Trophoblast cell (in vitro differentiated cells and primary cell): ENCODE measurements around the gene ATG10.

ENCODE experiments used
- DNase-seq, 2 donors: peaks; one replicate each; pipeline ENCODE4 v3.0.0-alpha.2; 2016
- H2AFZ ChIP-seq: 2 replicates; pipeline ENCODE4 v1.6.1; 2013; ENCODE audit warnings: low read length, moderate library complexity, mild to moderate bottlenecking; ENCODE audit not compliant: insufficient read depth, poor library complexity
- H2AK5ac ChIP-seq: 2 replicates; pipeline ENCODE4 v1.6.1; 2013; ENCODE audit warnings: mild to moderate bottlenecking, low read length
- H2BK120ac ChIP-seq: 2 replicates; pipeline ENCODE4 v1.6.1; 2013; ENCODE audit warnings: low read length, mild to moderate bottlenecking, moderate library complexity; ENCODE audit not compliant: insufficient read depth, poor library complexity
- H2BK12ac ChIP-seq: 2 replicates; pipeline ENCODE4 v1.6.1; 2013; ENCODE audit warnings: mild to moderate bottlenecking, low read length, moderate library complexity
- H2BK5ac ChIP-seq: 2 replicates; pipeline ENCODE4 v1.6.1; 2013; ENCODE audit warnings: low read length, low read depth, moderate library complexity, mild to moderate bottlenecking; ENCODE audit not compliant: poor library complexity
- H3K14ac ChIP-seq: 2 replicates; pipeline ENCODE4 v1.6.1; 2013; ENCODE audit warnings: mild to moderate bottlenecking, low read length
- H3K18ac ChIP-seq: 2 replicates; pipeline ENCODE4 v1.6.1; 2013; ENCODE audit warnings: mild to moderate bottlenecking, low read length
- H3K23ac ChIP-seq: 2 replicates; pipeline ENCODE4 v1.6.1; 2013; ENCODE audit warnings: low read length
- H3K27ac ChIP-seq: 2 replicates; pipeline ENCODE4 v1.5.1; 2013; ENCODE audit warnings: low read depth, mild to moderate bottlenecking, inconsistent platforms, low read length, moderate library complexity
- H3K27me3 ChIP-seq: 2 replicates; pipeline ENCODE4 v1.6.1; 2013; ENCODE audit warnings: inconsistent platforms, mild to moderate bottlenecking, low read length, moderate library complexity; ENCODE audit not compliant: insufficient read depth
- H3K36me3 ChIP-seq, 2 experiments: 1 replicate in 1 of 2; 2 replicates in 1 of 2; pipeline ENCODE4 v1.6.1; 2013; ENCODE audit warnings: low read length in 2 of 2, mild to moderate bottlenecking in 2 of 2, moderate library complexity in 1 of 2; ENCODE audit not compliant: insufficient read depth in 2 of 2, control insufficient read depth in 1 of 2
- H3K4ac ChIP-seq: 2 replicates; pipeline ENCODE4 v1.6.1; 2013; ENCODE audit warnings: low read depth, mild to moderate bottlenecking, low read length, moderate library complexity
- H3K4me1 ChIP-seq, 2 experiments: 1 replicate in 1 of 2; 2 replicates in 1 of 2; pipeline ENCODE4 v1.6.1; 2013; ENCODE audit warnings: low read length in 2 of 2, mild to moderate bottlenecking in 2 of 2, moderate library complexity in 1 of 2; ENCODE audit not compliant: insufficient read depth in 2 of 2, control insufficient read depth in 1 of 2
- H3K4me2 ChIP-seq: 2 replicates; pipeline ENCODE4 v1.6.1; 2013; ENCODE audit warnings: inconsistent platforms, mild to moderate bottlenecking, low read length, moderate library complexity
- H3K4me3 ChIP-seq: 2 replicates; pipeline ENCODE4 v1.5.1; 2013; ENCODE audit warnings: mild to moderate bottlenecking, low read depth, low read length, inconsistent platforms
- H3K79me1 ChIP-seq: one replicate; pipeline ENCODE4 v1.6.1; 2013; ENCODE audit warnings: low read length
- H3K79me2 ChIP-seq: 2 replicates; pipeline ENCODE4 v1.6.1; 2013; ENCODE audit warnings: low read length, mild to moderate bottlenecking; ENCODE audit not compliant: control insufficient read depth, insufficient read depth, poor library complexity
- H3K9ac ChIP-seq: 2 replicates; pipeline ENCODE4 v1.6.1; 2013; ENCODE audit warnings: mild to moderate bottlenecking, low read length
- H3K9me3 ChIP-seq: 2 replicates; pipeline ENCODE4 v1.6.1; 2013; ENCODE audit warnings: low read depth, mild to moderate bottlenecking, control low read depth, inconsistent platforms, low read length; ENCODE audit not compliant: insufficient read depth
- H4K12ac ChIP-seq: 2 replicates; pipeline ENCODE4 v1.6.1; 2013; ENCODE audit warnings: low read depth, mild to moderate bottlenecking, low read length, moderate library complexity
- H4K8ac ChIP-seq: 2 replicates; pipeline ENCODE4 v1.6.1; 2013; ENCODE audit warnings: low read depth, mild to moderate bottlenecking, low read length, moderate library complexity
- H4K91ac ChIP-seq: one replicate; pipeline ENCODE4 v1.6.1; 2013; ENCODE audit warnings: low read depth, mild to moderate bottlenecking, low read length, moderate library complexity
- WGBS: extraction: QIAGEN DNeasy Blood & Tissue Kit; methylation state at CpG from one replicate; pipeline ENCODE4 v1.1.7; 2013; ENCODE audit warnings: missing lambda C conversion rate; ENCODE audit not compliant: insufficient read length, insufficient coverage; ENCODE audit errors: extremely low coverage; 5-methylcytosine and 5-hydroxymethylcytosine counted together

ATG10 gene

DNA sequence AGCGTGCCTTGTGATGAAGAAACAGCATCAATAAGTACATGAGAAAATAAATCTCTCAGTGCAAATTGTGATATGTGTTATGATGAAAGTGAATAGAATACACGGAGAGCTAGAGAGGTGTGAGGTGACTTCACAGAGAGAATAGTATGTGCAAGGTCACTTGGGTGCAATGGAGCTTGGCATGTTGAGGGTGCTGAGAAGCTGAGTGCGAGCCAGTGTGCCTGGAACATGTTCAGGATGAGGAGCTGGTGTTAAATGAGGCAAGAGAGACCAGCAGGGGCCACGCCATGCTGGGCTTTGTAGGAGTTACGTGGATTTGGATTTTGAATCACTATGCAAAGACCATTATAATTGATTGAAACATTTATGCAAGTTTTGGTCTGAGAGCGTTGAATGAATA is 319.1 kb downstream of the ATG10 start:
- no peak overlapping the region for H3K14ac ChIP-seq
- no peak overlapping the region for H3K4ac ChIP-seq
- H4K12ac ChIP-seq, result no peak overlapping the region
- H3K36me3 ChIP-seq, result no peaks in the 10 kb centered on the region
- H3K79me1 ChIP-seq, result no peaks in the 10 kb centered on the region
- H4K91ac ChIP-seq, result no peak overlapping the region
- no peak overlapping the region for H2AFZ ChIP-seq
- H3K4me1 ChIP-seq, result peaks cover 0 to 2% of the 10 kb centered on the region in 2 experiments
- H2BK5ac ChIP-seq, result no peak overlapping the region
- no peaks in the 10 kb centered on the region for H3K9me3 ChIP-seq
- DNase-seq, result no peak
- no peak overlapping the region for H2AK5ac ChIP-seq
- H3K27ac ChIP-seq, result no peak overlapping the region
- no CpG with 5 or more reads among the region's 6 CpGs for WGBS
- no peak overlapping the region for H3K4me2 ChIP-seq
- H2BK12ac ChIP-seq, result no peak overlapping the region
- H3K23ac ChIP-seq, result no peak overlapping the region
- no peak overlapping the region for H2BK120ac ChIP-seq
- no peak overlapping the region for H3K18ac ChIP-seq
- no peak overlapping the region for H3K4me3 ChIP-seq
- H3K27me3 ChIP-seq, result no peaks in the 10 kb centered on the region
- H3K79me2 ChIP-seq, result no peaks in the 10 kb centered on the region
- no peak overlapping the region for H4K8ac ChIP-seq
- no peak overlapping the region for H3K9ac ChIP-seq

DNA sequence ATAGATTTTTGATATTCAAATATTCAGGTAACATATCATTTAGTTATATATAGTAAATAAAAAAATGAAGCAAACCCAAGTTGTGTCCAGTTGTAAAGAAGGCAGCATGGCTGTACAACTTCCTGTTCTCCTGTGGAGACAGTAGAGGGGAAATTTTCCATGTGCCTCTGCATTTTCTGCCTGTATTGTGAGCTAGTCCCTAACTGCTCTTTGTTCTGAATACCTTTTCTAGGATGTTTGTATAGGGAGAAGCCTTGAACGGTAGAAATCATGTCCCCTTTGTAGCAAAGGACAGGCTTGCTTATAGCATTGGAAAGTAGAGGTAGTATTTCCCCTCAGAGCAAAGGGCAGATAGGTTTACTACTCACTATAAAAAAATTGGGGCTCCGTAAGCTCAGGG is 319.6 kb downstream of the ATG10 start:
- Histone ChIP-seq H3K18ac (no peak overlapping the region), H3K9ac (no peak overlapping the region), H3K27me3 (no peaks in the 10 kb centered on the region), H2AK5ac (no peak overlapping the region), H4K8ac (no peak overlapping the region), H3K4me1 (peaks cover 0 to 2% of the 10 kb centered on the region in 2 experiments), H3K36me3 (no peaks in the 10 kb centered on the region), H3K4me3 (no peak overlapping the region), H3K14ac (no peak overlapping the region), H2BK5ac (no peak overlapping the region), H4K12ac (no peak overlapping the region), H3K4me2 (no peak overlapping the region), H2BK120ac (no peak overlapping the region), H3K79me1 (no peaks in the 10 kb centered on the region), H3K9me3 (no peaks in the 10 kb centered on the region), H4K91ac (no peak overlapping the region), H3K27ac (no peak overlapping the region), H3K4ac (no peak overlapping the region), H2AFZ (no peak overlapping the region), H2BK12ac (no peak overlapping the region), H3K79me2 (no peaks in the 10 kb centered on the region), H3K23ac (no peak overlapping the region)
- DNase-seq, result no peak
- no CpG with 5 or more reads among the region's 2 CpGs for WGBS

GRCh38 chr5:82295144-82295543 is 323.3 kb downstream of the ATG10 start:
- Histone ChIP-seq H3K14ac (no peak overlapping the region), H3K79me1 (no peaks in the 10 kb centered on the region), H4K91ac (no peak overlapping the region), H3K9ac (no peak overlapping the region), H2BK5ac (no peak overlapping the region), H2BK120ac (no peak overlapping the region), H2AFZ (no peak overlapping the region), H3K79me2 (no peaks in the 10 kb centered on the region), H3K4me1 (peaks cover 0 to 2% of the 10 kb centered on the region in 2 experiments), H3K27me3 (no peaks in the 10 kb centered on the region), H3K9me3 (no peaks in the 10 kb centered on the region), H3K4ac (no peak overlapping the region), H2BK12ac (no peak overlapping the region), H4K8ac (no peak overlapping the region), H4K12ac (no peak overlapping the region), H3K18ac (no peak overlapping the region), H2AK5ac (no peak overlapping the region), H3K27ac (no peak overlapping the region), H3K23ac (no peak overlapping the region), H3K36me3 (no peaks in the 10 kb centered on the region), H3K4me3 (no peak overlapping the region), H3K4me2 (no peak overlapping the region)
- no peak for DNase-seq

GRCh38 chr5:82295959-82296531 is 324.2 kb downstream of the ATG10 start:
- DNase-seq, result no peak
- no peak overlapping the region for H2BK120ac ChIP-seq
- no peaks in the 10 kb centered on the region for H3K9me3 ChIP-seq
- H2AFZ ChIP-seq, result no peak overlapping the region
- H2BK12ac ChIP-seq, result no peak overlapping the region
- no CpG with 5 or more reads among the region's 2 CpGs for WGBS
- no peak overlapping the region for H4K12ac ChIP-seq
- H3K79me2 ChIP-seq, result no peaks in the 10 kb centered on the region
- H3K14ac ChIP-seq, result no peak overlapping the region
- peaks cover 0 to 2% of the 10 kb centered on the region in 2 experiments for H3K4me1 ChIP-seq
- H3K4ac ChIP-seq, result no peak overlapping the region
- no peak overlapping the region for H3K18ac ChIP-seq
- H3K79me1 ChIP-seq, result no peaks in the 10 kb centered on the region
- H3K9ac ChIP-seq, result no peak overlapping the region
- H3K36me3 ChIP-seq, result no peaks in the 10 kb centered on the region
- H3K27ac ChIP-seq, result no peak overlapping the region
- H2AK5ac ChIP-seq, result no peak overlapping the region
- no peak overlapping the region for H4K8ac ChIP-seq
- H3K4me3 ChIP-seq, result no peak overlapping the region
- H2BK5ac ChIP-seq, result no peak overlapping the region
- no peak overlapping the region for H3K4me2 ChIP-seq
- no peak overlapping the region for H4K91ac ChIP-seq
- H3K27me3 ChIP-seq, result no peaks in the 10 kb centered on the region
- no peak overlapping the region for H3K23ac ChIP-seq
